GM06990 (cell line): ENCODE measurements around the gene GAS1.

Experiments
- DNase-seq: peaks from one replicate; pipeline ENCODE4 v3.0.0-alpha.2; 2011; ENCODE audit not compliant: insufficient read length; ENCODE audit errors: extremely low read depth
- H3K27me3 ChIP-seq: replicated peaks from 2 replicates; pipeline ENCODE4 v1.6.0; 2011; ENCODE audit warnings: low read length; ENCODE audit not compliant: control insufficient read depth, insufficient read depth
- H3K36me3 ChIP-seq: 2 replicates; pipeline ENCODE4 v1.5.1; 2011; ENCODE audit warnings: low read length; ENCODE audit not compliant: control insufficient read depth, insufficient read depth
- H3K4me3 ChIP-seq: replicated peaks from 2 replicates; pipeline ENCODE4 v1.5.1; 2011; ENCODE audit warnings: low read depth, mild to moderate bottlenecking, control low read depth, low read length
- CTCF ChIP-seq: IDR thresholded peaks from 2 replicates; pipeline ENCODE4 v1.5.1; 2011; ENCODE audit warnings: low read length, control low read depth, mild to moderate bottlenecking, inconsistent platforms; ENCODE audit not compliant: insufficient read depth, poor library complexity, severe bottlenecking

GAS1 gene

DNA sequence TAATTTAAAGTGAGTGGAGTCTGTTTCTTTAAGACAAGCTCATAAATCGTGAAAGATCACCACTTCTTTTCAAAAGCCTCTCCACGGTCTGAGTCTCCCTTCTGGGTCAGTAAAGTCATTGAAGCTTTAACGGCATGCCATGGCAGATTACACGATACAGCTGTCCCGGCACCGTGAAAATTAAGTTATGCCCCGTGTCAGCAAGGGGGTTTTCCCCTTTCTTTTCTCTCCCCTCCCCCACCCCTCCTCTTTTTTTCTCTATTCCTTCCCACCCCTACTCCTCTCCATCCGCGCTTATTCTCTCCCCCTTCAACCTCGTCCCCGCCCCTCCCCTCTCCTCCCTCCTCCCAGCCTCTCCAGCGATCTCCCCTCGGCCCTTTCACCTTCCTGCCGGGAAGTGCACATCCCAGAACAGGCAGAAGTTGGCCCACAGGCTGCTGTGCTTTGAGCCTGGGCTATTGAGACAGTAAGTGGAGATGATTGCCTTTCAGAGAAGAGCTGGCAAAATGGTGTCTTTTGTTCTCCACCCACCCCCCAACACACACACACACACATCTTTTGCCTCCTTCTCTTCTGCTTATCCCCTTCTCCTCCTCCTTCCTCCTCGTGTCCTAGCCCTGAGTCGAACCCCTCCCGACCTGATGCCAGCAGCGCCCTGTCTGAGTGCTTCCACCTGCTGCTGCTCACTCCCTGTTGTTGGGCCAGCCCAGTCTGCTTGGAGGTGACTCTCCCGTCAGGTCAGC lies 44.1 kb downstream of the GAS1 start:
- H3K4me3 ChIP-seq, result no peak overlapping the region

DNA sequence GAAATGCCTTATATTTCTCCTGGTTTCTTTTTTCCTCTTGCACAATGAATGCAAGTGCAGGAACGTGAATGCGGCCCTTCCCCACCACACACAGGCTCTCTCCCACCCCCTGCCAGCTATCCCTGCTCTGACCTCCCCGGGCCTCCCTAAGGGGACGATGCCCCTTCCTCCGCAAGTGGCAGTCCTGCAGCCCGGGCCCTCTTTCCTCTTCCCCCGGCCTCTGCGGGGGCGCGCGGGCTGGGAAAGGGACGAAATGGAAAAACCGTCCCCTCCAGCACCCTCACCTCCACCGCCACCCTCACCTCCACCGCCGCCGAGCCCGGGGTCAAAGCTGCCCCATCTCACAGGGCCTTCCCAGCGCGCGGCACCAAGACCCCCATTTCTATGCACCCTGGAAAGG lies 44.7 kb downstream of the GAS1 start:
- Histone ChIP-seq H3K36me3 (no peaks in the 10 kb centered on the region), H3K27me3 (no peaks in the 10 kb centered on the region), H3K4me3 (no peak overlapping the region)
- no peak for DNase-seq
- no peak for TF ChIP-seq CTCF

More for the DNA sequence above, 44.1 kb downstream of the GAS1 start:
- no peak for TF ChIP-seq CTCF
- DNase-seq, result no peak
- no peaks in the 10 kb centered on the region for H3K36me3 ChIP-seq
- H3K27me3 ChIP-seq, result no peaks in the 10 kb centered on the region

GRCh38 chr9:86902176-86902575 lies 45.1 kb downstream of the GAS1 start:
- Histone ChIP-seq H3K27me3 (no peaks in the 10 kb centered on the region), H3K36me3 (no peaks in the 10 kb centered on the region), H3K4me3 (no peak overlapping the region)
- no peak for TF ChIP-seq CTCF
- DNase-seq, result no peak

GRCh38 chr9:86901511-86901910 lies 45.8 kb downstream of the GAS1 start:
- H3K27me3 ChIP-seq, result no peaks in the 10 kb centered on the region
- no peak overlapping the region for H3K4me3 ChIP-seq
- H3K36me3 ChIP-seq, result no peaks in the 10 kb centered on the region
- no peak for DNase-seq
- TF ChIP-seq CTCF, result no peak
